Measurements from ENCODE around the gene NWD2. TPM values are rescaled to one million over a fixed set of nuclear protein-coding genes. Genes with fewer than 3 reads are reported as not detected.
A peak's percentile ranks its signal among the peaks of the same experiment; 100 is the strongest.
"Not testable (repeated sequence)": the region's sequence is repeated elsewhere in the genome, so short reads cannot be mapped to it uniquely, and the experiment has no call there.

The NWD2 gene, protein sequence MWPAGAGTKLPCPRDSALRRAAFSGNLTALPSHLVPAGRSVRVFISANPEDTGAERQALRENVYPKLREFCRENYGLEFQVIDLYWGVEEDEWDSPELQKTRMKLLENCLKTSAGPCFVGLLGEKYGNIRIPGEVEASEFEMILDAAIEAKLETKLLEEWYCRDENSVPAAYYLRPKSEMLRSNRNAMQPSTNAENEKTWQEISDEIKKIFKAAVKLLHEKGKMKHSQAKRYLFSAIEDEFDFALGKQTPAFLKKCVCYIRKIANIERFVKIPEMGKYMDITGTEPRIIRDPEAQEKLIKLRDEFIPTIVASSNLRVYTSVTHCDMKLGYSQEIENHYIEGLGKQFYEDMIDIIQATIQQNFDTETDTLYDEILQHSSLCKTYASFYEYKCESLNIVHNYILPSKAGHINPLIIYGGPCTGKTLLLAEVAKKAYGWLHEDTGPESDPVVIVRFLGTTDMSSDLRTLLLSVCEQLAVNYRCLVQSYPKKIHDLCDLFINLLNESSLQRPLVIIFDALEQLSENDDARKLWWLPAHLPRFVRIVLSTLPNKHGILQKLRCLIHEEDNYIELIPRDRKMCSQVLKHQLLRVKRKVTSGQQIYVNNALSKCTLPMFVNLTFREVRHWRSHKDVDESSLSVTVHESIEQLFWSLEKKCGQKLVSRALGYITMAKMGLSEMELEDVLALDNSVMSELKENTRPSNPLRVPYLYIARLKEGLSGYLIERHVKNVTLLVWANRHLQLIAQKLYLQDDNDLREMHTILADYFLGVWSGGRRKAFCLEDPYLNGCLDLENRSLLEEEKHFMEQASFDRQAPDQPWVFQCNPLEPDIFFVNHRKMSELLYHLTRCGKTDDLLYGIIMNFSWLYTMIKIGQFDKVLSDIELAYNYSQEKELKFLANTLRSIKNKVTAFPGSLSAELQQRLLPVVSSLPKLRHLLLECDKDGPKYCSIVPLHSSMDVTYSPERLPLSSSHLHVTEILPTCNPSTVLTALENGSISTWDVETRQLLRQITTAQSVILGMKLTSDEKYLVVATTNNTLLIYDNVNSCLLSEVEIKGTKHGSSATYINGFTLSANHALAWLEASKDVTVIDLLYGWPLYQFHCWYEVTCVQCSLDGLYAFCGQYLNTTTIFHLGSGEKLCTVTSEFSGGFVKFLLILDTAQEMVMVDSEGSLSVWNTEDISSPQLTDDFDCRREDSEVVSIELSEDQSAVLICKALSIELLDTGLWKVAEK (N-terminal part only)
- not detected for total RNA-seq

DNA sequence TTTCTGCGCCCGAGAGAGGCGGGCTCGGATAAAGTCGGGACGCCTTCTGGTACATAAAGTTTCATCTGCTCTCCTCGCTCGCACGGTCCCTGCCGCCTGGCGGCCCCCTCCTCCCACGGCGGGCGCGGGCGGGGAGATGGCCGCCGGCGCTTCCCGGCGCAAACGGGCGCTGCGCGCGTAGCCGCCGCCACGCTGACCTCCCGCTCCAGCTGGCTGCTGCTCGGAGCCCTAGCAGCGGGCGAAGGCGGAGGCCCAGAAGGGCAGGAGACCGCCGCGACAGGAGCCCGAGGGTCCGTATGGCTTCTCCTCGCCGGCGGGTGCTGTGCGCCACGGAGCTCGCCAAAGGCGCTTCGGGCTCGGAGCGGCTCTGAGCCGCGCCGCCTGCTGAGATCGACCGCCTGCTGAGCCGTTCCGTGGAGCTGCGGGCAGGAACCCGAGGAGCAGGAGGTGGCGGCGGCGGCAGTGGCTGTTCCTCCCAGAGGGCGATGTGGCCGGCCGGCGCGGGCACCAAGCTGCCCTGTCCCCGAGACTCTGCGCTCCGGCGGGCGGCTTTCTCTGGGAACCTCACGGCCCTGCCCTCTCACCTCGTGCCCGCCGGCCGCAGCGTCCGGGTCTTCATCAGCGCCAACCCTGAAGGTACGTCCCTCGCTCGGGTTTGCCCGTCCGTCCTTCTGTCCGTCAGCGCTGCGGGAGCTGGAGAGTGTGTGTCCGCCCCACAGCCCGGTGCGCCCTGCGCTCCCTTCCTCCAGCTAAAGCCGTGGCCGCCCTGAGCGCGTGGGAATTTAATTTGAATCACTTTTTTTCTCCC lies at the start of gene NWD2:
Gene NWD2 (plus strand): TSS at position 161 of the 808 bp plus-strand sequence. CDS start 325 bp downstream, at position 486.
- no peak for DNase-seq (ENCODE audit: low spot score in 2 of 2)
- H3K9me3 Mint-ChIP-seq: no peaks in the 10 kb centered on the region
- no peak within 1 kb of the TSS for H3K27ac Mint-ChIP-seq
- peaks cover 8 to 12% of the 10 kb centered on the region in 2 donors for H3K36me3 Mint-ChIP-seq
- no peak for ATAC-seq

DNA sequence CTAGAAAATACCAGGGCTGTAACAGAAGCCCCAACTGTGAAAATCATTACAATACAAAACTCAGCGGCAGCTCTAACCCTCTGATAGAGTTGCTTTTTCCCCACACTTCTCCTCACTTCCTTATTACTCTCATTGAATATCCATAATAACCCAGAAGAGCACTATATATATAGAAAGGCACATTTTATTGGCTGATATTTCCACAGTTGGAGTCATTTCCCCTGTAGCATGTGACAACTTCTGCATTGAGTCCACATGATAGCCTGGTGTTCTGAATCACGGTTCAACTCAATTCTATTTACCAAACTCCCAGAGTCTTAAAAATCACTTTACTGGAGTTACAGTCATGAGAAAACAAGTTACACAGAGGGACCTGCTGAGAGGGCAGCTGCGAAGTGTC lies 46.6 kb upstream of the NWD2 start:
- Mint-ChIP-seq H3K27ac (no peak overlapping the region), H3K36me3 (no peaks in the 10 kb centered on the region), H3K9me3 (peaks cover 2 to 6% of the 10 kb centered on the region in 2 donors)
- DNase-seq (ENCODE audit: low spot score in 2 of 2) (no peak), ATAC-seq (no peak)

DNA sequence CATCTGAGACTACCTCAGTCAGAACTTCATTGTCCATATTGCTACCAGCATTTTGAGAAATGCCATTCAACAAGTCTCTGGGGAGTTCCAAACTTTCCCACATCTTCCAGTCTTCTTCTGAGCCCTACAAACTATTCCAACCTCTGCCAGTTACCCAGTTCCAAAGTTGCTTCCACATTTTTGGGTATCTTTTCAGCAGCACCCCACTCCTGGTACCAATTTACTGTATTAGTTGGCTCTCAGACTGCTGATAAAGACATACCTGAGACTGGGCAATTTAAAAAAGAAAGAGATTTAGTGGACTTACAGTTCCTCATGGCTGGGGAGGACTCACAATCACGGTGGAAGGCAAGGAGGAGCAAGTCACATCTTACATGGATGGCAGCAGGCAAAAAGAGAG lies 39.8 kb upstream of the NWD2 start:
- peaks cover 9 to 12% of the 10 kb centered on the region in 2 donors for H3K9me3 Mint-ChIP-seq
- H3K36me3 Mint-ChIP-seq; DNase-seq (ENCODE audit: low spot score in 2 of 2); ATAC-seq; H3K27ac Mint-ChIP-seq: not testable (repeated sequence)

- DNase-seq (ENCODE audit: low spot score in 2 of 2): no peak
- no peak overlapping the region for H3K27ac Mint-ChIP-seq
- no peaks in the 10 kb centered on the region for H3K36me3 Mint-ChIP-seq
- no peaks in the 10 kb centered on the region for H3K9me3 Mint-ChIP-seq
- ATAC-seq: no peak
These were observed 28.3 kb upstream of the NWD2 start for GRCh38 chr4:37216209-37216608.

DNA sequence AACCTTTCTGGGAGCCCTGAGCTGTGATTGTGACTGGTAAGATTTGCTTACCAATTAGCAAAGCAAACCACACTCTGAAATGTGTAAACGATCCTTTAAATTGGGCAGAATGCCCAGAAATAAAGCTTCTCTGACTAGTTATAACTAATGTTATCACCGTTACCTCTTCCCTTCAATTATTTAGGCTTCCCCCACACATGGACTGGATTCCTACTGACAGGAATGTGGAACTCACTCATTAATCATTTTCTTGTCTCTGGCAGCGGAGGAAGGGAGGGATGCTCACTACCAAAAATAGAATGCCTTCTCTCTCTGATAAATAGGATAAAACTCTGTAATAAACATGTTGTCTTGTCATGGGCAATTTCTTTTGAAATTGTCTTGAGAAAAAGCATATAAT lies 25.3 kb upstream of the NWD2 start:
- Mint-ChIP-seq H3K27ac (no peak overlapping the region), H3K36me3 (no peaks in the 10 kb centered on the region), H3K9me3 (no peaks in the 10 kb centered on the region)
- no peak for DNase-seq (ENCODE audit: low spot score in 2 of 2)
- ATAC-seq: no peak

- H3K36me3 Mint-ChIP-seq: no peaks in the 10 kb centered on the region
- H3K27ac Mint-ChIP-seq: no peak overlapping the region
- H3K9me3 Mint-ChIP-seq: no peaks in the 10 kb centered on the region
- DNase-seq (ENCODE audit: low spot score in 2 of 2) (no peak), ATAC-seq (no peak)
These were observed 24.6 kb upstream of the NWD2 start for GRCh38 chr4:37219990-37220389.

DNA sequence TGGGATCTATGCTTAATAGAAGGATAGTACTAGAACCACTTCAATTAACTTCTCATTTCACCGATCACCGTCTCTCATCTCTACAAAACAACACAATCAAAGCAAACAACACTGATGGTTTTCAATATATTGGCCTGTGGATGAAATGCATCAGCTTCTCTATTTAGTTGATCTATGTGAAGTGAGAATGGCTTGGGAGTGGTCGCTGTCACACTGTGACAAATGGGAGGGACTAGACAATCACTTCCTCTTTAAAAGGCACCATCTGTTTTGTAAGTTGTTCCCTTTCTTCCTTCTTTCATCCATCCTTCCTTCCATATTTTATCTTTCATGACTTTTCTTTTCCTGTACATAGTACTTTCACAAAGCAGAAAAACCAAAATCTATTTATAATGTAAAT lies 23.9 kb upstream of the NWD2 start:
- ATAC-seq: no peak
- H3K27ac Mint-ChIP-seq: no peak overlapping the region
- no peaks in the 10 kb centered on the region for H3K36me3 Mint-ChIP-seq
- no peak for DNase-seq (ENCODE audit: low spot score in 2 of 2)
- H3K9me3 Mint-ChIP-seq: no peaks in the 10 kb centered on the region

GRCh38 chr4:37223732-37224131 lies 20.8 kb upstream of the NWD2 start:
- ATAC-seq (no peak), DNase-seq (ENCODE audit: low spot score in 2 of 2) (no peak)
- Mint-ChIP-seq H3K27ac (no peak overlapping the region), H3K9me3 (no peaks in the 10 kb centered on the region), H3K36me3 (no peaks in the 10 kb centered on the region)

DNA sequence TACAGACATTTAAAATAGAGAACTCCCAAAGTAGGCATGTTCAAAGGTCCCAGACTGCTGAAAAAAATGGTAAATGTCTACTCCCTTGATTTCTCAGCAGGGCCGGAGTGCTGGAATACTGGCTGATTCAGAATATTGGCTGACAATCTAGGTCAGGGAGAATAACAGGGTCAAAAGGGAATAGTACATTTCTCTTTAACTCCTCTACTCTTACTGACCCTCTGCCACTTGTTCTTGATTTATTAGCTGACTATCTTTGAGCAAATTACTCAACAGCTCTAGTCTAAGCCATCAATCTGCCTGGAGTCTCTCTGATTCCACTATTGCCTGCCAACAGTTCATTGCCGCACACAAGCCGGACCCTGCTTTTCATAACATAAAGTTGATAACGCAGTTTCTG lies 19.7 kb upstream of the NWD2 start:
- no peaks in the 10 kb centered on the region for H3K9me3 Mint-ChIP-seq
- ATAC-seq (no peak), DNase-seq (ENCODE audit: low spot score in 2 of 2) (no peak)
- H3K27ac Mint-ChIP-seq: no peak overlapping the region
- no peaks in the 10 kb centered on the region for H3K36me3 Mint-ChIP-seq

GRCh38 chr4:37225778-37226177 lies 18.8 kb upstream of the NWD2 start:
- DNase-seq (ENCODE audit: low spot score in 2 of 2): no peak
- H3K36me3 Mint-ChIP-seq: no peaks in the 10 kb centered on the region
- no peak overlapping the region for H3K27ac Mint-ChIP-seq
- no peaks in the 10 kb centered on the region for H3K9me3 Mint-ChIP-seq
- no peak for ATAC-seq

- H3K27ac Mint-ChIP-seq: no peak overlapping the region
- DNase-seq (ENCODE audit: low spot score in 2 of 2) (no peak), ATAC-seq (no peak)
- H3K9me3 Mint-ChIP-seq: no peaks in the 10 kb centered on the region
- no peaks in the 10 kb centered on the region for H3K36me3 Mint-ChIP-seq
These were observed 12.2 kb upstream of the NWD2 start for GRCh38 chr4:37232315-37232714.

DNA sequence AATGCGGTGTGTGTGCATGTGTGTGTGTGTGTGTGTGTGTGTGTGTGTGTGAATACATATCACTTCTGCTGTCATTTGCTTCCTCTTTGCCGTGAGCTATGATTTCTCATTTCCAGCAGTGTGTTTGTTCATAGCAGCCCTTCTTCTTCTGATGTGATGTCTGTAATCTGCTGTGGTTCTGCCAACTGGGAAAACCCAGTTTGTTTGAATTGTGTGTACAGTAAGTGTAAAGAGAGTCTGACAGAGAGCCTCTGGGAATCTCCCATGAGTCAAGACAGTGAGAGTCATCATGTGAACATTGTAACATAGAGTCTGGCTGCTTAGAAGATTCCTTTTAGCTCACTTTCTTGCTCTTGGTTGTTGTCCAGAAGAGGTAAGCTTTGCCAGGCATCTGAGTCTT lies 8.4 kb upstream of the NWD2 start:
- Mint-ChIP-seq H3K36me3 (no peaks in the 10 kb centered on the region), H3K27ac (no peak overlapping the region), H3K9me3 (no peaks in the 10 kb centered on the region)
- ATAC-seq: peak; percentile 55 to 78
- no peak for DNase-seq (ENCODE audit: low spot score in 2 of 2)

DNA sequence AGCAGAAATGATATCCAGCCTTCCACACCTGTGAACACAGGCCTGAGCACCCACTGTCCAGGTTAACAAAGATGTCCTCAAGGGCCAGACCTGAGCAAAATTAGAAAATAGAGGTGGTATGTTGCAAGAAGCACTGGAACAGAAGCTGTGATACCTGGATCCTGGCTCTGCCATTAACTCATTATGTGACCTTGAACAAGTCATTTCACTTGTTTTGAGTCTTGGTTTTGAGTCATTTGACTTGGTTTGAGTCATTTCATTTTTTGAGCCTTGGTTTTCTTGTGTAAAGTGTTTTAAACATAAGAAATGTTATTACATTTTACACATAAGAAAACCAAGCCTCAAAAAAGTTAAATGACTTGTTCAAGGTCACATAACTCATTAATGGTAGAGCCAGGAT lies 2.9 kb upstream of the NWD2 start:
- ATAC-seq (peak in 1 of 2 donors; percentile 84), DNase-seq (ENCODE audit: low spot score in 2 of 2) (no peak)
- Mint-ChIP-seq H3K27ac (no peak overlapping the region), H3K36me3 (peaks cover 8 to 12% of the 10 kb centered on the region in 2 donors), H3K9me3 (no peaks in the 10 kb centered on the region)

- no peak for ATAC-seq
- DNase-seq (ENCODE audit: low spot score in 2 of 2): no peak
- Mint-ChIP-seq H3K27ac (no peak overlapping the region), H3K36me3 (peaks cover 8 to 12% of the 10 kb centered on the region in 2 donors), H3K9me3 (no peaks in the 10 kb centered on the region)
These were observed 1.5 kb upstream of the NWD2 start for GRCh38 chr4:37243051-37243450.

DNA sequence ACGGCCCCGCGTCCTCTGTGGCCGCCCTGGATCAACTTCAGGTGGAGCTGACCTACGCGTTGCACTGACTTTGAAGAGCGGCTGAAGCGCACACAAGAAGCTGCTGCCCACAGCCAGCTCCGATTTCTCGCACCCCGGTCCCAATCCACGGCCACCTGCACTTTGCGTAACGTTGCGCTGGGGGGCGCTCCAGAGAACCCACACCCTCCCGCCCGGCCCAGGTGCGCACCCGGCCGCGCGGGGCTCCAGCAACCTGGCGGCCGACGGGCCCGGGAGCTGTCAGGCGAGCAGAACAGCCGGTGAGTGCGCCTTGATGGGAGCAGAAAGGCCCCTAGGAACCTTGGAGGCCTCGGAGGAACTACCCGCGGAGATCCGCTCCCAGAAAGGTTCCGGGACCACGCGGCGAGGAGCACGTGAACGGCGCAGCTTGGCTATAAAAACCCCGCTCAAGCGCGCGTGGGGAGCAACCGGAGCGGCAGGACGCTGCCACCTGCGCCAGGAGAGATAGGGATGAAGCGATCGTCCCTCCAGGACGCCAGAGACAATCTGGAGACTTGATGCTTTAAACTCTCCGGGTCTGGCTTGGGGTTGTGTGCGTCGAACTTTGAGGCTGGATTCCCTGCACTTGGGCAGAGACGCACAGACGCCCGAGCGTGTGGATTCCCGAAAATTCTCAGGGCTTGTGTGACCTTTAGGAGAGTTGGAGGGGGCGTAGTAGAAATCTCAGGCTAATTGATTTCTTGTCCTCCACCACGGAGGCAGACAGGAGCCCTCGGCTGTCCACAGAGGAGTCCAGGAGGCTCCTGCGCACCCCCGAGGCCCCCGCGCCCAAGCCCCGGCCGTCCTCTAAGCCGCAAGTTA lies 591 bp upstream of the NWD2 start:
- H3K36me3 Mint-ChIP-seq: peaks cover 8 to 12% of the 10 kb centered on the region in 2 donors
- DNase-seq (ENCODE audit: low spot score in 2 of 2) (no peak), ATAC-seq (no peak)
- H3K9me3 Mint-ChIP-seq: no peaks in the 10 kb centered on the region
- no peak overlapping the region for H3K27ac Mint-ChIP-seq
